GM13977 (cell line): Measurements from ENCODE around the gene SORD.
"Not testable (repeated sequence)": the region's sequence is repeated elsewhere in the genome, so short reads cannot be mapped to it uniquely, and the experiment has no call there.

Experiments used
- DNase-seq: peaks from one replicate; pipeline ENCODE4 v3.0.0; 2012; ENCODE audit warnings: low spot score
- CTCF ChIP-seq: IDR thresholded peaks from 2 replicates; pipeline ENCODE4 v1.5.1; 2012; ENCODE audit warnings: mild to moderate bottlenecking, control low read depth; ENCODE audit not compliant: insufficient read depth; ENCODE audit errors: extremely low read depth, missing control alignments
- in situ Hi-C: fragments of 300-500 bp; cut with MboI; formaldehyde crosslinking; loops from one replicate; pipeline ENCODE4 v1.12.0; 2022; ENCODE audit warnings: low sequenced_read_pairs, low pct_unique_long_range_greater_than_20kb, mixed read lengths, inconsistent platforms; ENCODE audit not compliant: unreplicated experiment

Gene SORD

GRCh38 chr15:45022871-45023658, at the start of gene SORD:
Gene SORD (plus strand): TSS chr15:45023195. CDS start chr15:45023284, 89 bp downstream.
- DNase-seq, result peak; percentile 95
- in situ Hi-C loops, result no loop called here
- TF ChIP-seq CTCF, result no peak

GRCh38 chr15:44976183-44976582, 46.8 kb upstream of the SORD start:
- in situ Hi-C loops, DNase-seq: not testable (repeated sequence)

- in situ Hi-C loops, DNase-seq: not testable (repeated sequence)
Measured at GRCh38 chr15:44977781-44978180, 45.2 kb upstream of the SORD start.

- DNase-seq, result peak; percentile 7
- in situ Hi-C loops, result not testable (repeated sequence)
Measured at GRCh38 chr15:44979617-44980339, 43.2 kb upstream of the SORD start.

- DNase-seq, in situ Hi-C loops: not testable (repeated sequence)
Measured at GRCh38 chr15:44984144-44984543, 38.9 kb upstream of the SORD start.

- DNase-seq, in situ Hi-C loops: not testable (repeated sequence)
Measured at GRCh38 chr15:44986346-44987055, 36.5 kb upstream of the SORD start.

GRCh38 chr15:44987711-44988110, 35.3 kb upstream of the SORD start:
- in situ Hi-C loops, DNase-seq: not testable (repeated sequence)

- in situ Hi-C loops, result not testable (repeated sequence)
Measured at GRCh38 chr15:44988184-44988869, 34.7 kb upstream of the SORD start.

GRCh38 chr15:44988870-44989219, 34.1 kb upstream of the SORD start:
- in situ Hi-C loops, DNase-seq: not testable (repeated sequence)

More at GRCh38 chr15:44988184-44988869, 34.7 kb upstream of the SORD start:
- not testable (repeated sequence) for DNase-seq

GRCh38 chr15:44997632-44998031, 25.4 kb upstream of the SORD start:
- in situ Hi-C loops, result not testable (repeated sequence)

GRCh38 chr15:44999105-44999504, 23.9 kb upstream of the SORD start:
- DNase-seq, result no peak
- in situ Hi-C loops, result no loop called here
- no peak for TF ChIP-seq CTCF

More at GRCh38 chr15:44997632-44998031, 25.4 kb upstream of the SORD start:
- not testable (repeated sequence) for DNase-seq

GRCh38 chr15:45001180-45001579, 21.8 kb upstream of the SORD start:
- DNase-seq, in situ Hi-C loops: not testable (repeated sequence)

GRCh38 chr15:45003731-45004410, 19.1 kb upstream of the SORD start:
- DNase-seq, result peak; percentile 45
- in situ Hi-C loops, result not testable (repeated sequence)

- DNase-seq, in situ Hi-C loops: not testable (repeated sequence)
Measured at GRCh38 chr15:45004590-45005175, 18.3 kb upstream of the SORD start.
